Colon (tissue), 2 donors: ENCODE data around the gene UCN2.

ENCODE experiments used
- FAIRE-seq: peaks from 2 replicates; lab custom pipeline; 2012; peaks lifted over from hg19 to GRCh38; lab: Jason Lieb, UNC
- donor health status: control.
- donor health status: control.

UCN2 gene

DNA sequence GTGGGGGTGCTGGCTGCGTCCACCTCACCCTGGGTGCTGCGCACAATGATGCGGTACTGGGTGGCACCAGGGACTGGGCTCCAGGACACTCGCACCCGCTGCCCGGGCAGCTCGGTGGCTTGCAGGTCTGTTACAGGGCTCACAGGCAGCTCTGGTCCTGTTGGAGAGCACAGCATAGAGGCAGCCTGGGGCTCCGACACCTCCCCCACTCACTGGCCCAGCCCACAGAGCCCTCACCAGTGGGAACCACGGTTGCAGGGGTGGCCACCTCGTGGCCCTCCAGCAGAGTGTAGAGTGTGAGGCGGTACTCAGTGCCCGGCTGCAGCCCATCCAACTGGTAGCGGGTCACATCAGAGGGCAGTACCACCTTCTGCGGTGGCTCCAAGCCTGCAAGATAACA is 27.9 kb upstream of the UCN2 start:
- no peak for FAIRE-seq

DNA sequence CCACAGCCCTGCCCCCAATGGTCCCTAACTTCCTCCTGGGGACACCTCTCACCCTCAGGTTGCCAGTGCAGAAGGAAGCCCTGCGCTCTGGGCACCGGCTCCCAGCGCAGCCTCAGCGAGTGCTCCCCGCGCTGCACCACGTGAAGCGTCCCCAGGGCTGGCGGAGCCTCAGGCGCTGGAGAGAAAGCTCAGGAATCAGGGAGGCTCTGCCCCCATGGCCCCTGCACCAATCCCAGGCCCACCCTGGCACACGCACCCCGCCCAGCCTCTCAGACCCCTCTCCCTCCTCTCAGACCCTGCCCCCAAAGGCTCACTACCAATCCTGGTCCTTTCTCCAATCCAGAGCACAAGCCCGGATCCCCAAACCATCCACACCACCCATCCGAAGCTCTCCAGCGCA is 24.6 kb upstream of the UCN2 start:
- FAIRE-seq, result no peak

DNA sequence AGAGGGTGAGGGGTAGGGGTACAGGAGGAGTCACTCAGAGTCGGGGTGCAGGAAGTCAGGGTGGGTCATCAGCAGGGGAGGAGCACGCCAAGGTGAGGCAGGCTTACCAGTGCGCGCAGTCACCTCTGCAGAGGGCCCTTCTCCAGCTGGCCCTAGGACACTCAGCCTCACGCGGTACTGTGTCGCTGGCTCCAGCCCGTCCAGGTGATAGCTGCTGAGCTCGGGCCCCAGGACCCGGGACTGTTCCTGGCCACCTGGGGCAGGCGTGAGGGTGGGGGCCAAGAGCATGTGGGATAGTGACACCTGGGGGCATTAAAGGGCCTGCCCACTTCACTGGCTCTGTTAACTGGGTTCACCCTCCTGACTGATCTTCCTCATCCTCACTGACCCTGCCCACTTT is 24.1 kb upstream of the UCN2 start:
- no peak for FAIRE-seq

DNA sequence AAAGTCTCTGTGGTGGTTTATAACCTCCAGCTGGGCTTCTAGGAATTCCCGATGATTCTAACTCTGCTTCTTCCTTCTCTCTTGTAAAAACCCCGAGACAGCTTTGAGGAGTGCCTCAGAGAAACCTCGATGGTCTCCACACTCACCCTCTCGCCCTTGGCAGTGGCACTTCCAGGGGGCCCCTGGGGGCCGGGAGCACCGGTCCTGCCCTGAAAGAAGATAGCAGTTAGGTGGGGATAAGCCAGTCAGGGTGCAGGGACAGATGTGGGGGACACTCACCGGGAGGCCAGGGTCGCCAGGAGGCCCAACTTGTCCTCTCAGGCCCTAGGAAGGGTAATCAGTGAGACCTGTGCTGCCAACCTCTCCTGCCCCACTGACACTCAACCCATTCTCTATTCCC is 21.8 kb upstream of the UCN2 start:
- no peak for FAIRE-seq

DNA sequence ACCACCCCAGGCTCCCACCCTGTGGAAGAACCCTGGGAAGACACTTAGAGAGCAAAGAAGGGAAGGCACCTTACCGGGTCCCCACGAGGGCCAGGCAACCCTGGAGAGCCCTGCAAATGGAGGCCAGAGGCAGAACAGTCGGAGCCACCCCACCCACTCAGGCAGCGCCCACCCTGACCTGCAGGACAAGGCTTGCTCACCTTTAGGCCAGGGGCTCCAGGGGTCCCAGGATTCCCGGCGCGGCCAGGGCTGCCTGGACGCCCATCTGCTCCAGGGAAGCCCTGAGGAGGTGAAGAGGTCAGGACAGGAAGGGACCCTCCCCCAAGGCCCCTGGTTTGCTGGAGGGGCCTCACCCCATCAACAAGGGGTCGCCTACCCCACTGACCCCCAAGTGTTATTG is 21.3 kb upstream of the UCN2 start:
- FAIRE-seq, result no peak

DNA sequence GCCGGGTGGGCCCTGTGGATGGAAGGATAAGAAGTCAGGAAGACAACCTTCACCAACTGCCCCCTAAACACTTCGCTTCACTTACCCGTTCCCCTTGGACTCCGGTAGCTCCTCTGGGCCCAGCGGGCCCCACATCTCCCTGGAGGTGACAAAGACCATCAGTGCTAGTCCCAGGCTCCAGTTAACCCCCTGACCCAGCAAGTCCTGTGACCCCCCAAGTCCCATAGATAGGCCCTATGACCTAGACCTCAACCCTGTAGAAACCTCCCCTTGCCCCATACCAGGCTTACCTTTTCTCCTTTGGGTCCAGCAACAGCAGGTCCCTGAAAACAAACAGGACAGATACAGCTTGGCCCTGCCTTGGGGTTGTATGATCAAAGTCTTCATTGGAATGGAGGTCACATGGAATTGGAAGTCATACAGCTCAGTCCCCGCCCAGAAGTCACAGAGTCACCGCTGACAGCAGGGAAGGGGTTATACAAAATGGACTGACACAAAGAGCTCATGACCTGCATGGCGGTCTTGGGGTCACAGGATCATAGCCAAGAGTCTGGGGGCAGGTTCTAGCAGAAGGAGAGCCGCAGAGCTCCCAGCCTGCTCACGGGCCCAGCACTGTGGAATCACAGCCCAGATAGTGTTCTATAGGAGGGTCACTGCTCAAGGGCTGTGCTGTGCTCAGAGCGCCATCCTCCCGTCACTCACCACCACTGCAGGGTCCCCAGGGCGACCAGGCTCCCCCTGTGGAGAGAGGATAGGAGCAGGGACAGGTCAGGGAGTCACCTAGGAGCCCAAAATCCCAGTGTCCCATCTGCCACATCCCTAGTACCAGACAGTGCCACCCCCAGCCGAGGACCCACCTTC is 18.3 kb upstream of the UCN2 start:
- no peak for FAIRE-seq

DNA sequence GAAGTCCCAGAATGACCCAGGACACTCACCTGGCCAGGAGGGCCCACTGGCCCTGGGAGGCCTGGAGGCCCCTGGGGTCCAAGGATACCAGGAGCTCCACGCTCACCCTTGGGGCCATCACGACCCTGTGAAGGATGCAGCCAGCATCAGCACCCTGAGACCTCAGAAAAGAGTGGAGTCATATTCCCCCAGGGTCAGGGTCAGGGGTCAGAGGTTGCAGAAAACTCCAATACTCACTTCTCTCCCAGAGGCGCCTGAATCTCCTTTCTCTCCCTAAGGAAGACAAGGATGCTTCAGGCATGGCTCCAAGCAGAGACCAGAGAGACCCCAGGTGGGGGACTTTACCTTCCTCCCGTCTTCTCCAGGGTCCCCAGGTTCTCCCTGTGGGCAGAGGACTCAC is 13.1 kb upstream of the UCN2 start:
- no peak for FAIRE-seq

DNA sequence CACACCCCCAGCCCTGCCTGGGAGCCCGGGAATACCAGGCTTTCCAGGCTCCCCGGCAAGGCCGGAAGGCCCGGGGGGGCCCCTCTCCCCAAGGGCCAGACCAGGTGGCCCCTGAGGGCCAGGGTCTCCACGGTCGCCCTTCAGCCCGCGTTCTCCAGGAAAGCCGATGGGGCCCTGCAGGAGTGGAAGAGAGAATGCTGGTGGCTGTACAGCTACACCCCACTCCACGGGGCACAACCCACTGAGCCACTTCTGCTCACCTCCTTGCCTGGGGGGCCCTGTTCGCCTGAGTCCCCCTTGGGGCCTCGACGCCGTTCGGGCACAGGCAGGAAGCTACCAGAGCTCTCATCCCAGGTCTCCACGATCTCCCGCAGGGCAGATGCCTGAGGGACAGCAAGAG is 11.8 kb upstream of the UCN2 start:
- FAIRE-seq, result no peak

DNA sequence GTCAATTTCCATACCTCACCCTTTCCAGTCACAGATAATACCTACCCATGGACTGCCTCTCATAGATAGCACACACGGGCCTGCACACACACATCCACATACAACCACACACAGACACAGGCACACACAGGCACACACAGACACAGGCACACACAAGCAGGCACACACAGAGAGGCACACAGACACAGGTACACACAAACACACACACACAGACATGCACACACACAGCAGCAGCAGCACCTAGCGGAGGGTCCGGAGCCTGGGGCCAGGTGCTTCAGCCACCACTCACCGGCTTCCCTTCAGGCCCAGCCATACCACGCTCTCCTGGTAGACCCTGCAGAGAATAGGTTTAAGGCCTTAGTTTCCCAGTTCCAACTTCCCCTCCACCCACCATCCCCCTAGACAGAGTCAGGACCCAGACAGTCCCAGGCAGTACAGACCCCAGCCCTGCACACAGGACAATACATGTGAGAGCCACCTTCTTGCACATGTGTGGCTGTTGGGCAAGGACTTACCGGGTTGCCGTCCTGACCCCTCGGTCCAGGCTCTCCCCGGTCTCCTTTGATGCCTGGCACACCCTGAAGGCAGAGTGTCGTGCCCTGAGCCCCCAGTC is 10.5 kb upstream of the UCN2 start:
- FAIRE-seq, result no peak

DNA sequence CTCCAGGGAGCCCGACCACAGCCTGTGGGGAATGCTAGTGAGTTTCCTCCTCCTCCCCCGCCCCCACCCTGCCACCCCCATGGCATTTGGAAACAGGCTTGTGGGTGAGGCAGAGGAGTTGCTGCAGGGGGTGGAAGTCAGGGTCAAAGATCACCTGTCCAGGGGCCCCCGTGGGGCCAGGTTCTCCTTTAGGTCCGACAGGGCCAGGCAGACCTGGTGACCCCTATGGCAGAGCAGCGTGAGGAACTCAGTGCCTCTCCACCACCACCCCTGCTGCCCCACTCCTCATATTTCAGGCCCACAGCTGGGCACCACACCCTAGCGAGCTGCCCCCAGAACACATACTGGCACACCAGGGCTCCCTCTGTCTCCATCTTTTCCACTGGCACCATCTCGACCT is 8.9 kb upstream of the UCN2 start:
- FAIRE-seq, result no peak

DNA sequence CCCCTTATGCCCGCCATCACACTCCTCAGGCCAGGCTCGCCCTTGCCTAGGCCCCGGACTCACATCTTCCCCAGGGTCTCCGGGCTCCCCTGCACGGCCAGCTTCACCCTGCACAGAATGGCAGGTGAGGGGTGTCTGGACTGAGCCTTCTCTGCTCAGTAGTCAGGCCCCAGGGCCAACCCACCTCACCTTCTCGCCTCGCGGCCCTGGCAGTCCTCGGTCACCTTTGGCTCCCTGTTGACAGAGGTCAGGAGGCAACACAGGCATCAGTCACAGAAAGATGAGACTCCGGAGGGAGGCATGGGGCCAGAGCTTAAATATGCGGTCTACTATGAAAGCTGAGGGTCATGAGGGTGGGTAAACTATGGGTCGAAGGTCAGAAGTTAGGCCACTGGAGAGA is 8.4 kb upstream of the UCN2 start:
- FAIRE-seq, result no peak

DNA sequence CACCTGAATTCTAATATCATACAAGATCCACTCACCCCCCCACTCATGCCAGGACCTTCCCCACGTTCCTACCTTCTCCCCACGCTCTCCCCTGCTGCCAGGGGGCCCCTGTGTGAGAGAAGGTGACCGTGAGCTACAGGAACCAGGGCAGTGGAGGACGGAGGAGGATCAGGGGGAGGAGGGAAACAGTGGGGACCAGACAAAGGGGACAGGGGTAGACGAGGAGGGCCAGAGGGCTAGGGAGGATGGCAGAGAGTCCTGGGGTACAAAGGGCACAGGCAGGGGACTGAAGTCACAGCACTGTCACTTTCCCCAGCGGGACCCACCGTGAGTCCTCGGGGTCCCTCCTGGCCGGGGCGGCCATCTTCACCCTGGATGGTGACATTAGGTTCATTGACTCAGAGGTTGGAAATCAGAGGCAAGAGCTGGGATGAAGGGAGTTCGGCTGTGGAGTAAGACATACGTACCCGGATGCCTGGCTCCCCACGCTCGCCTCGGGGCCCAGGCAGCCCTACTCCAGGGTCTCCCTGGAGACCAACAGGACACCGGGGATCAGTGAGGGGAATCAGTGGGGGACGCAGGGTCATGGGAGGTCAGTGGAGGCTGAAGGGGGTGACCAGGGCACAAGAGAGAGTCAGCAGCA is 6.3 kb upstream of the UCN2 start:
- no peak for FAIRE-seq

DNA sequence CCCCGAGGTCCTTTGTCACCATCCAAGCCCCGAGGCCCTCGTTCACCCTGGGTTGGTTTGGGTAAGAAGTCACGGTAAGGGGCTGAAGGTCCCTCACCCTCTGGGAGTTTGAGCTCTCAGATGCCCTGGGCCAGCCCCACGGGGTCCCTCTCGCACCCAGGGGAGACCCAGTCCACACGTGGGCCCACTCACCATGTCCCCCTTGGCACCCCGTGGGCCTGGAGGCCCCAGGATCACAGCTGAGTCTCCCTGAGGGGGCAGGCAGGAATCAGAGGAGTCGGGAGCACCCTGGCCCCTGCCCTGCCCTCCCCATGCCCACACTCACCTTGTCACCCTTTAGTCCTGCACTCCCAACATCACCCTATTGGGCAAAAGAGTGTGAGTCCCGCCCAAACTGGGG is 5.8 kb upstream of the UCN2 start:
- FAIRE-seq, result no peak

DNA sequence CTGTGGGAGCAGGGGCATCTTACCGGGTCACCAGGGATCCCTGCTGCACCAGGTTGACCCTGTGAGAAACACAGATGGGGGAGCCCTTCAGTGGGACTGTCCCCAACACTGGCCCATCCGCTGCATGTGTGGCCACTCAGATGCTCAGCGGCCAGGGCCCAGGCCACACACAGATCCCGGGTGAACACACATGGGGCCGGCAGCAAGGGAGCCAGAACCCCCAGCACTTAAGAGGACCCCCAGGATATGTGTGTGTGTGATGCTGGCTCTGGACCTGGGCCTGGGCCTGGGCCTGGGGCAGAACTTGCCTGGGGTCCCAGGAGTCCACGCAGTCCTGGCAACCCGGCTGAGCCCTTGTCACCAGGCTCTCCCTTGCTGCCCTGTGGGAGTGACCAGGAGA is 4.9 kb upstream of the UCN2 start:
- FAIRE-seq, result no peak

DNA sequence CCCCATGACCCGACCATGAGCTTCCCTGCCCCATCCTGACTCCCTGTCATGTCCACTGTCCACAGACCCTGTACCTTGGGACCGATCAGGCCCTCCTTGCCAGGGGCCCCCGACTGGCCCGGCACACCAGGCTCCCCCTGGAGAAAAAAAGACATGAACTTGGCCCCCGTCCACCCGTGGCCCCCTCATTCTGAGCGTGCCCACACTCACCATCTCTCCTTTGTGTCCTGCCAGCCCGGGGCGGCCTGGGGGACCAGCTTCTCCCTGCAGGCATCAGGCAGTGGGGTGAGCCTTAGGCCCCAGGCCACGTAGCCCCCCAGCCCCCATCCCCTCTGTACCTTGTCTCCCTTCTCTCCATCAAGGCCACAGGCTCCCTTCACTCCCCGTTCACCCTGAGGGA is 3.9 kb upstream of the UCN2 start:
- FAIRE-seq, result no peak

DNA sequence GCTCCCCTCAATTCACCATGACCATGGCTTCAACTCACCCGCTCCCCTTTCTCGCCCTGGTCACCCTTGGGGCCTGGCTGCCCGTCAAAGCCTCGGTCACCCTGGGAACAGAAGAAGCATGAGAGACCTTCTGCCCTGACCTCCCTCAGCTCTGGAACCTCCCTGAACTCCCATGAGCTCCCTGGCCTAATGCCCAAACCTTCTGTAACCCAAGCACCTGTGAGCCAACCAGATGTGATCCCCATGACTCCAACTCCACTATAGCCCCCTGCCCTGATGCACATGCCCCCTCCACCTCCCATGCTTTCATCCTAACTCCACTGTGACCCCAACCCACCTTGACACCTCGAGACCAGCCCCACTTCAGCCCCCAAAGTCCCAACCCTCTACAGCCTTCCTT is 3.5 kb upstream of the UCN2 start:
- no peak for FAIRE-seq

DNA sequence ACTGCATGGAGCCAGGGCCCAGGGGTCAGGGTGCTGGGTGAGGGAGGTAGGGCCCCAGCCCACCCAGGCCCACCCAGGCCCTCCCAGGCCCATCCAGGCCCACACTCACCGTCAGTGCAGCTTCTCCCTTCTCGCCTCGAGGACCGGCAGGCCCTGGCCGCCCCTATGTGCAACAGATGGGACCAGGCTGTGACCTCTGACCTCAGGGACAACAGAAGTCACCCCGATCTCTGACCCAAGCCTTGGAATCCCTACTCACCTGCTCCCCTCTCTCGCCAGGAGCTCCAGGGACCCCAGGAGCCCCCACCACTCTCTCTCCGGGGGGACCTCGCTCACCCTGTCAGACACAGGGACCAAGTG is 2.8 kb upstream of the UCN2 start:
- no peak for FAIRE-seq

DNA sequence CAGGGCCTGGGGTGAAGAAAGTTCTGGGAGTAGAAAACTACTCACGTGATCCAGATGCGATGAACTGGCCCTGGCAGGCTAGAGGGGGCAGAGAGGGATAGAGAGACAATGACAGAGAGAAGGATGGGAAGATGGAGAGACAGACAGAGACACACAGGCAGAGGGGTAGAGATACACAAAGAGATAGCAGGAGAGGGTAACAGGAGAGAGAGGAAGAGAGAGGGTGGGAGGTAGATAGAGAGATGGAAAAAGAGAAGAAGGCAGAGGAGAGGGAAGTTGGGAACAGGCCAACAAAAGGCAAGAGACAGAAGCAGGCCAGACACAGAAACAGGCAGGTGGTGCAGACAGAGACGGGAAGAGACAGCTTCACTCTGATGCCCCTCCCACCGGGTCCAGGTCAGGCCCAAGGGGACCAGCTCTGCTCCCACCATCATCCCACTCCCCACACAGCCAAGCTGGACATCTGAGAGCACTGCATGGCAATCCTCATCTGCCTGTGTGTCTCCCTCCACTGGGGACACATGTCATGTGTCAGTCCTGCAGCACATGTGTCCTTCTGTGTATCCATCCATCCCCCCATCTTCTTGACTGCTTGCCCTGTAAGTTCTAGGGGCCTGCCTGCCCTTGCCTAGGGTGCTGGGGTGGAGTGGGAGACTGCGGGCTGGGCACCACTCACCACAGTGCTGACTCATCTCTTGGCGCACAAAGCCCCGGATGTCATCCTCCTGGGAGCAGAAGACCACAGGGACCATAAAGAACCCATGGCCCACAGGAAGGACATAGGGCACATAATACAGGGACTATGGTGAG is 2.2 kb upstream of the UCN2 start:
- no peak for FAIRE-seq

DNA sequence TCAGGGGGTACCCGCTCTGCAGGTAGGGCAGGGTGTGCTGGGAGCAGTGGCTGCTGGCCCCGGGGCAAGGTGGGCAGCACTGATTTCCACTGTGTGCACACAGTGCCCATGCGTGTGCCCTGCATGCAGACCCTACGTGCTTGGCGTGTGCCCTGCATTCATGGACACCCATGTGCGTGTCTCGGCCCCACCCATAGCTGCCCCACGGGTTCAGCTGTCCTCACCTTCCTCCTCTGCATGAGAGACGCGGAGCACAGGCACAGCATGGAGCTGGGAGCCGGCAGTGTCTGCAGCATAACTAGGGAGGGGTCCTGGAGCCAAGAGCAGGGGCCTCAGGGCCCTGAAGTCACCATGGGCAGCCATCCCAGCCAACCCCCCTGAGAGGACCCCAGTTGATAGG is 1.6 kb upstream of the UCN2 start:
- FAIRE-seq, result no peak

DNA sequence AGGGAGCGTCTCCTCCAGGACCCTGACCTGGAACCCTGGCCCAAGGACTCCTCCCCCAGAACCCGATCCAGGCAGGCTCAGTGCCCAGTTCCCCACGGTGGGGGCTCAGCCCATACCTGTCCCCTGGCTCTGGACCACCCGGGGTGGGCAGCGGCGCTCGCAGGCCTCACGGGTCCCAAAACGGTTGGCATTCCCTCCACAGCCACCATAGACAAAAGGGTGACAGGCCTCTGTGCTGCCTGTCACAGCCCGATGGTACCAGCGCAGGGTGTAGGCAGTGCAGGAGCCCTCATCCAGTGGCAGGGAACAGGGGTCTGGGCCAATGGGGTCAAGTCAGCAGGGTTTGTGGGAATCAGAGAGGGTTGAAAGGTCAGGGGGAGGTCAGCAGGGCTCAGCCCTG is 1.1 kb upstream of the UCN2 start:
- no peak for FAIRE-seq

DNA sequence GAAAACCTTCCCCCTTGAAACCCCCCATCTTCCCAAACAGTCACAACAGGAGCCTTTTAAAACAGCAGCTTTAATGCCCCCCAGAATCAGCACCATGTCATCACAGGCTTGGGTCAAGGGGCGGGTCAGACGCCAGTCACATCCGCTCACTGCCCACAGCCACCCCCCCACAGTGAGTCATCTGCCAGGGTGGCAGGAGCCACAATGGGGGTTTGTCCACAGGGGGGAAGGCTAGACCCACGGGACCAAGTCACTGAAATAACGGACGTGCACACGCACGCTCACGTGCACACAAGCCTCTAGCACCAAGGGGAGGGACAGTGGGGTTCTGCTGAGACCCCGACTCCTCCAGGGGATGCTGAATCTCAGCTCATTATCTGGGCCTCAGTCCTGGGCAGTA is 441 bp upstream of the UCN2 start:
- FAIRE-seq, result no peak

DNA sequence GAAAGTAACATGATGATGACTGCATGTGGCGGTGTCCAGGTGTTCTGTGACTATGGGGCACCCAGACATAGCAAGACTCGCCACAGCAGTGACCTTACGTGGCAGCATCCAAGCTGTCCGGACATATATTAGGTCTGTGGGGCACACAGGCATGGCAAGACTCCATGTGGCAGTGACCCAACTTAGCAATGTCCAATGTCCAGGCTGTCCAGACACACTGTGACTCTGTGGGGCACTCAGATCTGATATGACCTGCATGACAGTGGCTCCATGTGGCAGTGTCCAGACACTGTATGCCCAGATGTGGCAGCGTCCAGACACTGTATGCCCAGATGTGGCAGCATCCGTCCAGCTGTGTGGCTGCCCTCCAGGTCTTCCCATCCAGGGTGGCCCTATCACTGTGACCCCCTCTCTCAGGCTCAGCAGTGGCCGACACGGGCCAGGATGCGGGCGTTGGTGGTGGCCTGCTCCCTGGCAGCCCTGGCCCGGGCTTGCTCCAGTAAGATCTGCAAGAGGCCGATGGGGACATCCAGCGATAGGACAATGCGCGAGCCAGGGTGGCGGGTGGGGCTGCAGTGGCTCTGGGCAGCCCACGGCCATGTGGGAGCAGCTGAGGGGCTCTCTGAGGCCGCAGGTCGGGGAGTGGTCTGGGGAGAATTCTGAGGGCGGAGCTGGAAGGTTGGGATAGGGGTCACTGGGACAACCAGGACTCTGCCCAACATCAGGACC is 1.1 kb downstream of the UCN2 start:
- no peak for FAIRE-seq
